Raji (cell line): Measurements from ENCODE around the gene RPP21.

Experiments used
- POLR2A ChIP-seq: IDR thresholded peaks from 2 replicates; pipeline ENCODE4 v1.6.1; 2011; ENCODE audit warnings: low read depth, low read length, control low read depth; ENCODE audit not compliant: insufficient read depth

The RPP21 gene

GRCh38 chr6:30350524-30350923, 5.6 kb downstream of the RPP21 start:
- no peak for TF ChIP-seq POLR2A

GRCh38 chr6:30352550-30352949, 7.6 kb downstream of the RPP21 start:
- no peak for TF ChIP-seq POLR2A

- TF ChIP-seq POLR2A = no peak
Observed at GRCh38 chr6:30355281-30355680, 10.3 kb downstream of the RPP21 start.

- TF ChIP-seq POLR2A = no peak
Observed at GRCh38 chr6:30356536-30356935, 11.6 kb downstream of the RPP21 start.

- no peak for TF ChIP-seq POLR2A
Observed at GRCh38 chr6:30357678-30358540, 13.0 kb downstream of the RPP21 start.

GRCh38 chr6:30359276-30359675, 14.3 kb downstream of the RPP21 start:
- TF ChIP-seq POLR2A = no peak

GRCh38 chr6:30360139-30360538, 15.2 kb downstream of the RPP21 start:
- no peak for TF ChIP-seq POLR2A

GRCh38 chr6:30361661-30362060, 16.7 kb downstream of the RPP21 start:
- no peak for TF ChIP-seq POLR2A

GRCh38 chr6:30363459-30363858, 18.5 kb downstream of the RPP21 start:
- no peak for TF ChIP-seq POLR2A

- no peak for TF ChIP-seq POLR2A
Observed at GRCh38 chr6:30364591-30364990, 19.6 kb downstream of the RPP21 start.

GRCh38 chr6:30378290-30378937, 33.5 kb downstream of the RPP21 start:
- no peak for TF ChIP-seq POLR2A

- TF ChIP-seq POLR2A = no peak
Observed at GRCh38 chr6:30380464-30380863, 35.5 kb downstream of the RPP21 start.

- TF ChIP-seq POLR2A = no peak
Observed at GRCh38 chr6:30386166-30386565, 41.2 kb downstream of the RPP21 start.

- TF ChIP-seq POLR2A = no peak
Observed at GRCh38 chr6:30391240-30391639, 46.3 kb downstream of the RPP21 start.

- no peak for TF ChIP-seq POLR2A
Observed at GRCh38 chr6:30394139-30394538, 49.2 kb downstream of the RPP21 start.
